Chondrocyte (in vitro differentiated cells): ENCODE results near the gene HNMT. TPM values are rescaled to one million over a fixed set of nuclear protein-coding genes. Genes with fewer than 3 reads are reported as not detected.

Source experiments
- DNase-seq: peaks from one replicate; pipeline ENCODE4 v3.0.0; 2021; ENCODE audit warnings: mixed read lengths, low spot score
- H3K27ac Mint-ChIP-seq: one replicate; pipeline ENCODE4 v1.8.0; 2021; ENCODE audit warnings: mild to moderate bottlenecking, moderate library complexity, mixed read lengths; ENCODE audit not compliant: unreplicated experiment
- H3K27me3 Mint-ChIP-seq: 2 replicates; pipeline ENCODE4 v1.8.0; 2021; ENCODE audit warnings: low read depth, mixed read lengths
- H3K36me3 Mint-ChIP-seq: 2 replicates; pipeline ENCODE4 v1.8.0; 2021; ENCODE audit warnings: low read depth, mixed read lengths
- H3K4me1 Mint-ChIP-seq: 2 replicates; pipeline ENCODE4 v1.8.0; 2021; ENCODE audit warnings: low read depth, mild to moderate bottlenecking, mixed read lengths
- H3K4me3 Mint-ChIP-seq: one replicate; pipeline ENCODE4 v1.8.0; 2021; ENCODE audit warnings: mild to moderate bottlenecking, moderate library complexity, mixed read lengths; ENCODE audit not compliant: unreplicated experiment
- H3K9me3 Mint-ChIP-seq: 2 replicates; pipeline ENCODE4 v1.8.0; 2021; ENCODE audit warnings: low read depth, mixed read lengths
- CTCF ChIP-seq: fragments of 200-600 bp; sonication (generic); IDR thresholded peaks from 2 replicates; pipeline ENCODE4 v1.5.0; 2021; ENCODE audit warnings: antibody characterized with exemption, mild to moderate bottlenecking, moderate library complexity
- total RNA-seq: library from RNA; stranded (reverse); gene quantifications from 3 replicates; pipeline ENCODE4 v1.2.1, GENCODE V29; 2021

The HNMT gene
- total RNA-seq, 1 donor from 2014 or later = 4.6 TPM

- Mint-ChIP-seq H3K4me3 (no peak overlapping the region), H3K36me3 (no peaks in the 10 kb centered on the region), H3K27ac (no peak overlapping the region), H3K4me1 (peaks cover 10% of the 10 kb centered on the region), H3K9me3 (peaks cover 2% of the 10 kb centered on the region), H3K27me3 (peaks cover 16% of the 10 kb centered on the region)
- no peak for TF ChIP-seq CTCF
- no peak for DNase-seq
Observed at GRCh38 chr2:137946227-137946626, 18.0 kb upstream of the HNMT start.

- H3K36me3 Mint-ChIP-seq = no peaks in the 10 kb centered on the region
- no peak overlapping the region for H3K27ac Mint-ChIP-seq
- peaks cover 12% of the 10 kb centered on the region for H3K4me1 Mint-ChIP-seq
- peaks cover 16% of the 10 kb centered on the region for H3K27me3 Mint-ChIP-seq
- DNase-seq = no peak
- TF ChIP-seq CTCF = no peak
- H3K9me3 Mint-ChIP-seq = peaks cover 4% of the 10 kb centered on the region
- no peak overlapping the region for H3K4me3 Mint-ChIP-seq
Observed at GRCh38 chr2:137947032-137947727, 17.1 kb upstream of the HNMT start.

GRCh38 chr2:137947728-137948336, 16.4 kb upstream of the HNMT start:
- DNase-seq = no peak
- no peak overlapping the region for H3K27ac Mint-ChIP-seq
- H3K9me3 Mint-ChIP-seq = peaks cover 4% of the 10 kb centered on the region
- H3K4me1 Mint-ChIP-seq = peaks cover 6% of the 10 kb centered on the region
- H3K4me3 Mint-ChIP-seq = no peak overlapping the region
- H3K36me3 Mint-ChIP-seq = no peaks in the 10 kb centered on the region
- TF ChIP-seq CTCF = peak; percentile 86
- H3K27me3 Mint-ChIP-seq = peaks cover 16% of the 10 kb centered on the region

GRCh38 chr2:137948894-137949293, 15.4 kb upstream of the HNMT start:
- Mint-ChIP-seq H3K27me3 (peaks cover 14% of the 10 kb centered on the region), H3K27ac (no peak overlapping the region), H3K4me3 (no peak overlapping the region), H3K4me1 (peaks cover 10% of the 10 kb centered on the region), H3K9me3 (peaks cover 4% of the 10 kb centered on the region), H3K36me3 (no peaks in the 10 kb centered on the region)
- DNase-seq = no peak
- TF ChIP-seq CTCF = no peak

GRCh38 chr2:137950238-137950637, 14.0 kb upstream of the HNMT start:
- DNase-seq = no peak
- Mint-ChIP-seq H3K36me3 (no peaks in the 10 kb centered on the region), H3K27ac (no peak overlapping the region), H3K9me3 (peaks cover 4% of the 10 kb centered on the region), H3K4me1 (peaks cover 10% of the 10 kb centered on the region), H3K27me3 (peaks cover 14% of the 10 kb centered on the region), H3K4me3 (no peak overlapping the region)
- TF ChIP-seq CTCF = no peak
